Common myeloid progenitor, CD34-positive (primary cell): ENCODE measurements around the gene PSMF1.

Source experiments
- CTCF ChIA-PET: fragments of 350-600 bp; sonication (Branson Sonifier 250); formaldehyde crosslinking; loops from one replicate; lab custom pipeline; 2021; ENCODE audit warnings: antibody characterized with exemption; lab: Charles Lee
- POLR2A ChIA-PET: fragments of 350-600 bp; sonication (Branson Sonifier 250); formaldehyde crosslinking; loops from one replicate; lab custom pipeline; 2021; ENCODE audit warnings: antibody characterized with exemption; lab: Charles Lee
- DNase-seq, 3 donors: peaks; one replicate each; pipeline versions ENCODE4 v3.0.0 to v3.0.0-alpha.2; 2013
- H3K27ac ChIP-seq, 2 experiments: 1 replicate in 1 of 2; 2 replicates in 1 of 2; pipeline ENCODE4 v1.7.0; 2013; ENCODE audit warnings: inconsistent platforms in 2 of 2, low read length in 2 of 2, mild to moderate bottlenecking in 2 of 2, low read depth in 1 of 2, moderate library complexity in 1 of 2; ENCODE audit not compliant: severe bottlenecking in 2 of 2, insufficient read depth in 1 of 2, poor library complexity in 1 of 2
- H3K27me3 ChIP-seq, 5 experiments: replicated peaks in 2 of 5; 1 replicate in 3 of 5; 2 replicates in 2 of 5; pipeline versions ENCODE4 v1.6.1 to v1.7.0; 2013; ENCODE audit warnings: low read length in 4 of 5, mild to moderate bottlenecking in 2 of 5, moderate library complexity in 2 of 5, inconsistent platforms in 1 of 5; ENCODE audit not compliant: insufficient read depth in 5 of 5, control insufficient read depth in 4 of 5
- H3K36me3 ChIP-seq, 4 experiments: 1 replicate in 2 of 4; 2 replicates in 2 of 4; pipeline versions ENCODE4 v1.6.1 to v1.7.0; 2013; ENCODE audit warnings: low read length in 3 of 4, control low read depth in 1 of 4, mild to moderate bottlenecking in 1 of 4; ENCODE audit not compliant: control insufficient read depth in 4 of 4, insufficient read depth in 4 of 4
- H3K4me1 ChIP-seq, 4 experiments: 1 replicate in 3 of 4; 2 replicates in 1 of 4; pipeline versions ENCODE4 v1.6.1 to v1.7.1; 2013; ENCODE audit warnings: low read length in 3 of 4, mild to moderate bottlenecking in 3 of 4, control low read depth in 1 of 4, inconsistent platforms in 1 of 4, moderate library complexity in 1 of 4; ENCODE audit not compliant: control insufficient read depth in 4 of 4, insufficient read depth in 4 of 4; ENCODE audit errors: control extremely low read depth in 1 of 4
- H3K4me3 ChIP-seq, 7 experiments: 1 replicate in 4 of 7; 2 replicates in 3 of 7; pipeline versions ENCODE4 v1.5.1 to v1.7.0; 2013; ENCODE audit warnings: mild to moderate bottlenecking in 7 of 7, low read length in 6 of 7, moderate library complexity in 6 of 7, inconsistent platforms in 2 of 7, low read depth in 2 of 7, control low read depth in 1 of 7; ENCODE audit not compliant: insufficient read depth in 4 of 7, control insufficient read depth in 1 of 7; ENCODE audit errors: extremely low read depth in 1 of 7
- H3K9me3 ChIP-seq, 5 experiments: 1 replicate in 4 of 5; 2 replicates in 1 of 5; pipeline versions ENCODE4 v1.6.1 to v1.7.1; 2013; ENCODE audit warnings: low read length in 4 of 5, mild to moderate bottlenecking in 2 of 5, inconsistent platforms in 1 of 5, low read depth in 1 of 5, moderate library complexity in 1 of 5; ENCODE audit not compliant: control insufficient read depth in 4 of 5, insufficient read depth in 2 of 5; ENCODE audit errors: control extremely low read depth in 1 of 5
- WGBS: methylation state at CpG from one replicate; pipeline ENCODE4 v1.1.5; 2013; ENCODE audit not compliant: insufficient coverage; 5-methylcytosine and 5-hydroxymethylcytosine counted together

The PSMF1 gene

GRCh38 chr20:1178103-1178502 is 59.7 kb downstream of the PSMF1 start:
- POLR2A ChIA-PET, result no interaction called here
- no peak for DNase-seq
- Histone ChIP-seq H3K4me3 (no peak overlapping the region), H3K36me3 (peaks cover 0 to 10% (median 7%) of the 10 kb centered on the region in 4 experiments), H3K4me1 (peaks cover 0 to 3% (median 0%) of the 10 kb centered on the region in 4 experiments), H3K27ac (no peak overlapping the region), H3K27me3 (peaks cover 0 to 10% (median 0%) of the 10 kb centered on the region in 5 experiments), H3K9me3 (no peaks in the 10 kb centered on the region)
- WGBS, result 100% methylated on average over 1 of the region's 3 CpGs
- CTCF ChIA-PET, result no interaction called here

DNA sequence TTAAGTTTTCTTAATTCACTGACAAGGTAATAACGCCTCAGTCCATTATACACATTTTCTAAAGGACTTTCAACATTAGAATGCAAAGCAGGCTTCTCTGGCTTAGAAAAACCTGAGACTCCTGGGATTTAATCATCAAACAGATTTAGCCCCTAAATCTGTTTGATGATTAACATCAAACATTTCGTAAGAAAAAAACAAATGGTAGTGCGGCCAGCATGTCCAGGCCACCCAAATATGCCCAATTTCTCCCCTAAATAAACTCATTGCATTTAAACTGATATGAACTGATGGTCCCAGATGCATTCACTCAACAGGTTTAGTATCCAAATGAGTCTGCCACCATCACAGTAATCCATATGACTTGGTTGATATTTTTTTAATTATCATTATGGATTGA is 60.2 kb downstream of the PSMF1 start:
- POLR2A ChIA-PET, result no interaction called here
- no peak overlapping the region for H3K27ac ChIP-seq
- no peak for DNase-seq

DNA sequence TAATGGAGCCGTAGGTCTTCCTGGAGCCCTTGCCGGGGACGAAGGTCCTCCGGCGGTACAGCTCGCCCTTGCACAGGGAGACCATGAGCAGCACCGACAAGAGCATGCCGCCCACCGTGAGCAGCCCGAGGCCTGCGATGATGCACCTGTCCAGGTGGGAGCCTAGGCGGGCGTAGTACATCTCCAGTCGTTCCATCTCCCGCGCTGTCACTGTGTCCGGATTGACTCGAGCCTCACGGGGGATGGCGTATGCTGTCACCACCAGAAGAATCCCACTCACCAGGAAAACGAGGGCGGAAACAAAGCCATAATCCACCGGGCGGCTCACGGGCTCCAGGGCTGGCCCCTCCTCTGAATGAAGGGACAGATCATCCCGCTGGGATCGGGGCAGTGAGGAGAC is 62.5 kb downstream of the PSMF1 start:
- ChIA-PET CTCF (interaction anchor here (0.7 to 1.1 kb wide), 2 partner anchors 9 to 182 kb away, joined by 3 to 4 read pairs; no protein-coding TSS in a partner anchor), POLR2A (no interaction called here)
- 96% methylated on average over 27 of the region's 27 CpGs for WGBS
- Histone ChIP-seq H3K27me3 (peaks cover 0 to 32% (median 13%) of the 10 kb centered on the region in 5 experiments), H3K36me3 (peaks cover 0 to 6% (median 3%) of the 10 kb centered on the region in 4 experiments), H3K9me3 (no peaks in the 10 kb centered on the region), H3K4me1 (peaks cover 0 to 9% (median 5%) of the 10 kb centered on the region in 4 experiments), H3K4me3 (no peak overlapping the region), H3K27ac (no peak overlapping the region)
- no peak for DNase-seq

More for the DNA sequence above, 60.2 kb downstream of the PSMF1 start:
- Histone ChIP-seq H3K4me1 (peaks cover 0 to 3% (median 0%) of the 10 kb centered on the region in 4 experiments), H3K4me3 (no peak overlapping the region), H3K9me3 (no peaks in the 10 kb centered on the region), H3K27me3 (peaks cover 0 to 15% (median 3%) of the 10 kb centered on the region in 5 experiments), H3K36me3 (peaks cover 0 to 10% (median 7%) of the 10 kb centered on the region in 4 experiments)
- 100% methylated on average over 3 of the region's 3 CpGs for WGBS
- CTCF ChIA-PET, result no interaction called here

GRCh38 chr20:1182106-1182505 is 63.7 kb downstream of the PSMF1 start:
- ChIA-PET CTCF (no interaction called here), POLR2A (no interaction called here)
- Histone ChIP-seq H3K9me3 (no peaks in the 10 kb centered on the region), H3K27ac (no peak overlapping the region), H3K4me3 (no peak overlapping the region), H3K27me3 (peaks cover 0 to 43% (median 17%) of the 10 kb centered on the region in 5 experiments), H3K4me1 (peaks cover 0 to 10% (median 6%) of the 10 kb centered on the region in 4 experiments), H3K36me3 (no peaks in the 10 kb centered on the region)
- DNase-seq, result no peak
- WGBS, result 59% methylated on average over 4 of the region's 4 CpGs

- Histone ChIP-seq H3K9me3 (no peaks in the 10 kb centered on the region), H3K27ac (no peak overlapping the region), H3K36me3 (no peaks in the 10 kb centered on the region), H3K27me3 (peaks cover 0 to 46% (median 17%) of the 10 kb centered on the region in 5 experiments), H3K4me3 (no peak overlapping the region), H3K4me1 (peaks cover 2 to 10% (median 6%) of the 10 kb centered on the region in 4 experiments)
- CTCF ChIA-PET, result interaction anchor here (1.0 to 1.3 kb wide), 2 partner anchors 9 to 75 kb away, joined by 3 to 4 read pairs; no protein-coding TSS in a partner anchor
- POLR2A ChIA-PET, result no interaction called here
- 88% methylated on average over 1 of the region's 6 CpGs for WGBS
- DNase-seq, result no peak
These were observed 64.8 kb downstream of the PSMF1 start for GRCh38 chr20:1183153-1183552.

DNA sequence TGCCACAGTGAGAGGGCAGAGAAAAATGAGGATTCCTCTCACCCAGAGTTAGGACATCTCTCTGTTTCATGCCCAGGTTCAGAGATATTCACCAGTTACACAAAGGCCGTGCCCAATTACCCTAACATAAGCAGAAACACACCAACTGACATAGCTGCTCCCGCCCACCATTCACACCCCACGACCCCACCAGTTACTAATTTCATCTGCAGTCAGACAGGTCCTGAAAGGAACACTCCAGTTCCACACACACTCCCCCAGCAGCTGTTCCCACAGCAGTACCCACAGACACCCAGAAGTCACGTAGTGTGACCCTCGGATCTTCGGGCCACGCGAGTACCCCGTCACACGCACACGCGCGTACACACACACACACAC is 65.8 kb downstream of the PSMF1 start:
- CTCF ChIA-PET, result interaction anchor here (0.9 to 1.3 kb wide), 3 partner anchors 15 to 76 kb away, joined by 3 to 4 read pairs (median 3); no protein-coding TSS in a partner anchor
- Histone ChIP-seq H3K4me3 (peak overlapping the region in 1 of 7 experiments; percentile 25), H3K27me3 (peaks cover 0 to 48% (median 19%) of the 10 kb centered on the region in 5 experiments), H3K27ac (no peak overlapping the region), H3K9me3 (no peaks in the 10 kb centered on the region), H3K4me1 (peaks cover 2 to 10% (median 6%) of the 10 kb centered on the region in 4 experiments), H3K36me3 (no peaks in the 10 kb centered on the region)
- WGBS, result 63% methylated on average over 3 of the region's 13 CpGs
- POLR2A ChIA-PET, result no interaction called here
- no peak for DNase-seq

DNA sequence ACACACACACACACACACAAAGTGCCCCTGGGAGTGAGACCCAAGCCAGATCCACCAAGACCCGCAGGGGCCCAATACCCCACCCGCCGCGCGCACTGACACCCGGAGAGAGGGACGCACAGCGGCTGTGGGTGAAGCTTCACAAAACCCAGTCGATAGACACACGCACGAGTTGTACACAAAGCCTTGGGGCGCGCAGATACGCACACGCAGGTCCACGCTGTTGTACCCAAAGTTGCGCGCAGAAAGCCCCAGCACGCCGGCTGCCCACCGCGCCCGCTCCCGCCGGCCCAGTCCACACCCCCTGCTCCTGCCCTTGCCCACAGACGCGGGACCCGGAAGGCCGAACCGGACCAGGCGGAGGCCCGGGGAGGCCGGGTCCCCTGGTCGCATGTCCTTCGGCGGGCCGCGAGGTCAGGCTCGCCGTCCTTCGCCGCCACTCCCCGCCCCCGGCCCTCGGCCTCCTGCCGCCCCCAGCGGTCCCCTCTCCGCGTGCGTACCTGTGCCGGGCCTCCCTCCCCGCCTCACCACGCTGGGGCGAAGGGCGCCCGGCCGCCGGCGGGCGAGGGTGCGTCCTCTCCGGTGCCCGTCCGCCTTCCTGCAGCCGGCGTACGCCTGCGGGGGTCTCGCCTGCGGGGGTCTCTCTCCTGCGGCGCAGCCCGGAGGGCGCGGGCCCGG is 66.4 kb downstream of the PSMF1 start, which contains the start of gene TMEM74B:
TMEM74B (minus strand) TSS at position 344 of the 678 bp plus-strand sequence. CDS start 1,180 bp downstream, outside the sequence.
- POLR2A ChIA-PET, result no interaction called here
- CTCF ChIA-PET, result interaction anchor here (0.9 to 1.6 kb wide), 4 partner anchors 15 to 78 kb away, joined by 3 read pairs; no protein-coding TSS in a partner anchor
- no peaks in the 10 kb centered on the region for H3K9me3 ChIP-seq
- peak in 2 of 3 donors; percentile 29 to 49 for DNase-seq
- H3K27me3 ChIP-seq, result peaks cover 0 to 51% (median 19%) of the 10 kb centered on the region in 5 experiments
- peak within 1 kb of the TSS in 5 of 7 experiments; percentile 25 to 63 (median 39) for H3K4me3 ChIP-seq
- H3K4me1 ChIP-seq, result peaks cover 2 to 10% (median 6%) of the 10 kb centered on the region in 4 experiments
- no peak within 1 kb of the TSS for H3K27ac ChIP-seq
- no peaks in the 10 kb centered on the region for H3K36me3 ChIP-seq
- WGBS, result 3% methylated on average over 68 of the region's 76 CpGs
